Kidney (tissue), 14 donors: ENCODE data around the gene MPI. TPM values are rescaled to one million over a fixed set of nuclear protein-coding genes. Genes with fewer than 3 reads are reported as not detected.

Experiments
- DNase-seq, 5 donors: peaks; one replicate each; pipeline ENCODE4 v3.0.0-alpha.2; 2013 to 2020
- FAIRE-seq: peaks from 2 replicates; lab custom pipeline; 2012; peaks lifted over from hg19 to GRCh38; lab: Jason Lieb, UNC
- H3K27ac ChIP-seq, 2 donors: one replicate each; pipeline ENCODE4 v1.7.0; 2013; ENCODE audit warnings: low read depth in 2 of 2, low read length in 2 of 2, inconsistent platforms in 1 of 2
- H3K27me3 ChIP-seq: one replicate; pipeline ENCODE4 v1.7.1; 2013; ENCODE audit warnings: low read length, inconsistent platforms; ENCODE audit not compliant: control insufficient read depth, insufficient read depth
- H3K36me3 ChIP-seq, 3 donors: one replicate each; pipeline versions ENCODE4 v1.7.0 to v1.7.1; 2013; ENCODE audit warnings: low read length in 3 of 3, control low read depth in 1 of 3, inconsistent platforms in 1 of 3; ENCODE audit not compliant: insufficient read depth in 3 of 3, control insufficient read depth in 2 of 3
- H3K4me1 ChIP-seq, 3 donors: one replicate each; pipeline versions ENCODE4 v1.7.0 to v1.7.1; 2013; ENCODE audit warnings: low read length in 3 of 3, inconsistent platforms in 1 of 3, low read depth in 1 of 3; ENCODE audit not compliant: control insufficient read depth in 2 of 3, insufficient read depth in 2 of 3
- H3K4me3 ChIP-seq, 3 donors: one replicate each; pipeline versions ENCODE4 v1.7.0 to v1.8.1; 2013; ENCODE audit warnings: low read length in 3 of 3, control low read depth in 1 of 3, inconsistent platforms in 1 of 3
- H3K9ac ChIP-seq, 3 donors: one replicate each; pipeline versions ENCODE4 v1.7.0 to v1.7.1; 2013; ENCODE audit warnings: low read length in 3 of 3, control low read depth in 1 of 3, inconsistent platforms in 1 of 3
- H3K9me3 ChIP-seq, 3 donors: one replicate each; pipeline versions ENCODE4 v1.7.0 to v1.7.1; 2013; ENCODE audit warnings: low read length in 3 of 3, control low read depth in 1 of 3, inconsistent platforms in 1 of 3; ENCODE audit not compliant: control insufficient read depth in 2 of 3, insufficient read depth in 1 of 3
- CTCF ChIP-seq: IDR thresholded peaks from 3 replicates; pipeline ENCODE4 v1.5.1; 2012; ENCODE audit warnings: mild to moderate bottlenecking, moderate library complexity, borderline replicate concordance; ENCODE audit not compliant: insufficient read depth; ENCODE audit errors: extremely low read depth
- intact Hi-C: fragments of 100-400 bp; cut with DNase I; formaldehyde crosslinking; loops from one replicate; pipeline ENCODE4 v1.11.1; 2022
- polyA plus RNA-seq: library from polyadenylated mRNA; stranded (reverse); fragments of 350-450 nt; fragmentation: Illumina TruSeq; extraction: RNeasy Lipid Tissue Mini Kit (QIAGEN cat#74804); gene quantifications from one replicate; pipeline ENCODE4 v1.2.3, GENCODE V29; 2014; ENCODE audit warnings: low read depth, low replicate concordance; ENCODE audit not compliant: insufficient read depth
- total RNA-seq: library from RNA; stranded (reverse); fragmentation: NEBNext Ultra II Directional; extraction: Animal tissue kit (Norgen Biotek cat#: 25700); gene quantifications from one replicate; pipeline ENCODE4 v1.2.1, GENCODE V29; 2021
- donor health status: control.
- donor health status: control.
- donor health status: control.
- donor health status: control.
- donor health status: control.
- donor health status: DM: yes; HTN: yes; CAD: no.
- donor health status: Normal renal cell carcinoma (clear cell type).

MPI gene
- total and polyA plus RNA-seq, 2 donors from 2014 or later, result 33.7 to 52.0 TPM

GRCh38 chr15:74854453-74855022, 35.3 kb upstream of the MPI start:
- H3K27me3 ChIP-seq, result no peaks in the 10 kb centered on the region
- intact Hi-C loops, result no loop called here
- H3K4me1 ChIP-seq, result peaks cover 0 to 32% (median 22%) of the 10 kb centered on the region in 3 donors
- no peak for DNase-seq
- H3K4me3 ChIP-seq, result no peak overlapping the region
- no peak overlapping the region for H3K27ac ChIP-seq
- no peaks in the 10 kb centered on the region for H3K9me3 ChIP-seq
- TF ChIP-seq CTCF, result no peak
- H3K36me3 ChIP-seq, result peaks cover 0 to 45% (median 26%) of the 10 kb centered on the region in 3 donors
- no peak overlapping the region for H3K9ac ChIP-seq
- FAIRE-seq, result no peak

GRCh38 chr15:74855857-74856256, 34.0 kb upstream of the MPI start:
- intact Hi-C loops, result no loop called here

GRCh38 chr15:74856537-74856936, 33.3 kb upstream of the MPI start:
- Histone ChIP-seq H3K27me3 (no peaks in the 10 kb centered on the region), H3K4me3 (no peak overlapping the region), H3K9me3 (no peaks in the 10 kb centered on the region), H3K27ac (peak overlapping the region in 1 of 2 donors; percentile 5), H3K9ac (no peak overlapping the region), H3K4me1 (peaks cover 0 to 28% (median 22%) of the 10 kb centered on the region in 3 donors), H3K36me3 (peaks cover 0 to 27% (median 13%) of the 10 kb centered on the region in 3 donors)
- TF ChIP-seq CTCF, result no peak
- DNase-seq (no peak), FAIRE-seq (no peak)
- intact Hi-C loops, result no loop called here

More at GRCh38 chr15:74855857-74856256, 34.0 kb upstream of the MPI start:
- H3K27ac ChIP-seq, result peak overlapping the region in 1 of 2 donors; percentile 32
- no peaks in the 10 kb centered on the region for H3K9me3 ChIP-seq
- no peaks in the 10 kb centered on the region for H3K27me3 ChIP-seq
- peaks cover 0 to 33% (median 19%) of the 10 kb centered on the region in 3 donors for H3K36me3 ChIP-seq
- peaks cover 0 to 32% (median 22%) of the 10 kb centered on the region in 3 donors for H3K4me1 ChIP-seq
- FAIRE-seq, result no peak
- TF ChIP-seq CTCF, result no peak
- no peak overlapping the region for H3K9ac ChIP-seq
- DNase-seq, result no peak
- H3K4me3 ChIP-seq, result no peak overlapping the region
